K562 (cell line): ENCODE measurements around the gene CELA3B. TPM values are rescaled to one million over a fixed set of nuclear protein-coding genes. Genes with fewer than 3 reads are reported as not detected.

Source experiments
- C11orf30 ChIP-seq: fragments of 450-650 bp; IDR thresholded peaks from 2 replicates; pipeline ENCODE4 v1.6.1; 2016; ENCODE audit warnings: low read depth, mild to moderate bottlenecking
- CBFA2T3 ChIP-seq: fragments of 450-650 bp; IDR thresholded peaks from 2 replicates; pipeline ENCODE4 v1.6.1; 2017
- MYNN ChIP-seq, 2 experiments: sonication (generic); formaldehyde crosslinking in 1 of 2; IDR thresholded peaks; 2 replicates each; pipeline versions ENCODE4 v1.5.0 to v1.6.1; 2016 to 2020; ENCODE audit warnings: antibody characterized with exemption in 1 of 2, missing genetic modification reagents in 1 of 2
- NR2F6 ChIP-seq: fragments of 450-650 bp; formaldehyde crosslinking; IDR thresholded peaks from 2 replicates; pipeline ENCODE4 v1.4.0; 2020; ENCODE audit warnings: mild to moderate bottlenecking
- POLR2G ChIP-seq: fragments of 200-400 bp; formaldehyde crosslinking; IDR thresholded peaks from 2 replicates; pipeline ENCODE4 v1.6.1; 2017; ENCODE audit warnings: low read depth, mild to moderate bottlenecking, antibody characterized with exemption, low read length, moderate library complexity
- SP1 ChIP-seq: sonication (generic); formaldehyde crosslinking; IDR thresholded peaks from 2 replicates; pipeline ENCODE4 v1.8.1; 2022; ENCODE audit warnings: mild to moderate bottlenecking, missing genetic modification reagents
- SP2 ChIP-seq: IDR thresholded peaks from 2 replicates; pipeline ENCODE4 v1.6.1; 2011; ENCODE audit warnings: mild to moderate bottlenecking, low read depth, low read length, moderate library complexity; ENCODE audit not compliant: poor library complexity, severe bottlenecking; ENCODE audit errors: extremely low read depth
- SRF ChIP-seq, 2 experiments: fragments of 250-450, 450-650 bp in 1 of 2; sonication (Bioruptor Pico) in 1 of 2; sonication (generic) in 1 of 2; formaldehyde crosslinking; IDR thresholded peaks; 2 replicates each; pipeline versions ENCODE4 v1.5.0 to v1.5.1; 2020 to 2022; ENCODE audit warnings: mild to moderate bottlenecking in 1 of 2, missing genetic modification reagents in 1 of 2
- TAL1 ChIP-seq: fragments of 450-650 bp; IDR thresholded peaks from 2 replicates; pipeline ENCODE4 v1.6.1; 2016; ENCODE audit warnings: mild to moderate bottlenecking
- TEAD1 ChIP-seq, 2 experiments: fragments of 450-650 bp in 1 of 2; sonication (generic) in 1 of 2; formaldehyde crosslinking; IDR thresholded peaks; 2 replicates each; pipeline versions ENCODE4 v1.4.0 to v1.8.0; 2020 to 2022; ENCODE audit warnings: mild to moderate bottlenecking in 2 of 2, missing genetic modification reagents in 1 of 2
- ZFX ChIP-seq: sonication (generic); formaldehyde crosslinking; IDR thresholded peaks from 2 replicates; pipeline ENCODE4 v1.8.0; 2022; ENCODE audit warnings: mild to moderate bottlenecking, missing genetic modification reagents, moderate library complexity
- ZKSCAN8 ChIP-seq: fragments of 200-800 bp; sonication (Bioruptor generic); IDR thresholded peaks from 2 replicates; pipeline ENCODE4 v1.6.1; 2016; ENCODE audit warnings: missing genetic modification characterization, missing compliant biosample characterization
- ZNF354B ChIP-seq: fragments of 250-450 bp; sonication (Bioruptor Pico); IDR thresholded peaks from 2 replicates; pipeline ENCODE4 v1.4.0; 2020
- polyA plus RNA-seq, 8 experiments: library from polyadenylated mRNA; depleted of rRNA in 4 of 8; stranded (reverse) in 5 of 8; unstranded in 3 of 8; fragments of >200 nt; fragmentation: Nextera tagmentation in 2 of 8; fragmentation: Illumina TruSeq in 1 of 8; extraction: Ambion mirVana in 2 of 8; extraction: Trizol in 1 of 8; gene quantifications; 2 replicates each; pipeline versions ENCODE4 v1.2.1 to v1.2.3, GENCODE V29; 2011 to 2014; ENCODE audit warnings: inconsistent platforms in 1 of 8, missing spikeins in 1 of 8
- total RNA-seq, 7 experiments: library from RNA; depleted of rRNA in 6 of 7; stranded (reverse); fragments of >200 nt in 6 of 7; fragmentation: Illumina TruSeq in 2 of 7; extraction: Trizol in 2 of 7; gene quantifications; 2 replicates each; pipeline versions ENCODE4 v1.2.1 to v1.2.3, GENCODE V29; 2011 to 2021; ENCODE audit warnings: low replicate concordance in 1 of 7
- TF ChIP-seq, protein P1 (sequence below), 2 experiments: fragments of 450-650 bp; formaldehyde crosslinking in 1 of 2; IDR thresholded peaks; 2 replicates each; pipeline versions ENCODE4 v1.4.0 to v1.6.1; 2014 to 2020; ENCODE audit warnings: mild to moderate bottlenecking in 2 of 2, borderline replicate concordance in 1 of 2, low read depth in 1 of 2
- TF ChIP-seq, protein P2 (sequence below): sonication (generic); formaldehyde crosslinking; IDR thresholded peaks from 2 replicates; pipeline ENCODE4 v1.8.0; 2023; ENCODE audit warnings: mild to moderate bottlenecking, missing genetic modification reagents
- TF ChIP-seq, protein P3 (sequence below): fragments of 450-650 bp; IDR thresholded peaks from 2 replicates; pipeline ENCODE4 v1.6.1; 2016

CELA3B gene
- total and polyA plus RNA-seq, 9 of the 15 experiments (the other 6 are each of a cell fraction or from before 2014, with no cell fraction given) = 3.1 TPM; not detected in 8

DNA sequence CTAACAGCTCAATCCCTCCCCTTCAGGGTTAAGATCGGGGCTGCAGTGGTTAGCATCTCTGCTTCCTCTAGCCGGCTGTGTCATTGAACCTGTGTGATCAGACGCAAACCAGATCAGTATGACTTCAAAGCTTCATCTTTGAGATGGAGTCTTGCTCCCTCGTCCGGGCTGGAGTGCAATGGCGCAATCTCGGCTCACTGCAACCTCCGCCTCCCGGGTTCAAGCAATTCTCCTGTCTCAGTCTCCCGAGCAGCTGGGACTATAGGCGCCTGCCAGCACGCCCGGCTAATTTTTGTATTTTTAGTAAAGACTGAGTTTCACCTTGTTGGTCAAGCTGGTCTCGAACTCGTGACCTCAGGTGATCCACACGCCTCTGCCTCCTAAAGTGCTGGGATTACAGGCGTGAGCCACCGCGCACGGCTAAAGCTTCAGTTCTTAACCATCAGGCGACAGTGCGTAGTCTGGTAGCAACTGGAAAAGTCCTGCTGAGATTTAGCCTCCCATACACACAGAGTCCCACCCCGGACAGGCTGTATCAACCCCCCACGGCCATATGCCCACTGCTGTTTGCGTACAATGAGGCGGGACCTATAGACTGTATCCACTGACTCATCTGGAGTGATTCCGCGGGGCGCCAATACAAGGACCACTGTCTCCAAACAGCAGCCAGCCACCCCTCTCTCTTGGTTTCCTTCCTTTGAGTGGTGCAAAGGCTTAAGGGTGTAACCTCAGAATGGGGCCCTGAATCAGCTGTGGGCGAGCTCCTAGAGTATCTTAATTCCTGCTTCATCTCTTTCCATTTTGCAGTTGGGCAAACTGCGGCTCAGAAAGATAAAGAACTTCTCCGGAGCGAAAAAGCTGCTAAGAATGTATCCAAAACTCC is 47.9 kb downstream of the CELA3B start (continued):
- no peak for TF ChIP-seq SRF (CRISPR knock-in tag; IDR thresholded peaks at IDR 0.05)
- TF ChIP-seq ZKSCAN8 (CRISPR knock-in tag) = no peak
- TF ChIP-seq TAL1 = no peak; the same call in 1 of the 2 replicates
- no peak for TF ChIP-seq ZFX
- TF ChIP-seq NR2F6 (CRISPR knock-in tag) = no peak
- TF ChIP-seq SP1 = 0 out of 2 replicates have a peak, but pooled peaks have one; percentile 34
- TF ChIP-seq MYNN (IDR thresholded peaks at IDR 0.05) = no peak
- no peak for TF ChIP-seq MYNN (CRISPR knock-in tag; IDR thresholded peaks at IDR 0.05)
- no peak for TF ChIP-seq SP2
- no peak for TF ChIP-seq ZNF354B (CRISPR knock-in tag)
- TF ChIP-seq, protein P1, sequence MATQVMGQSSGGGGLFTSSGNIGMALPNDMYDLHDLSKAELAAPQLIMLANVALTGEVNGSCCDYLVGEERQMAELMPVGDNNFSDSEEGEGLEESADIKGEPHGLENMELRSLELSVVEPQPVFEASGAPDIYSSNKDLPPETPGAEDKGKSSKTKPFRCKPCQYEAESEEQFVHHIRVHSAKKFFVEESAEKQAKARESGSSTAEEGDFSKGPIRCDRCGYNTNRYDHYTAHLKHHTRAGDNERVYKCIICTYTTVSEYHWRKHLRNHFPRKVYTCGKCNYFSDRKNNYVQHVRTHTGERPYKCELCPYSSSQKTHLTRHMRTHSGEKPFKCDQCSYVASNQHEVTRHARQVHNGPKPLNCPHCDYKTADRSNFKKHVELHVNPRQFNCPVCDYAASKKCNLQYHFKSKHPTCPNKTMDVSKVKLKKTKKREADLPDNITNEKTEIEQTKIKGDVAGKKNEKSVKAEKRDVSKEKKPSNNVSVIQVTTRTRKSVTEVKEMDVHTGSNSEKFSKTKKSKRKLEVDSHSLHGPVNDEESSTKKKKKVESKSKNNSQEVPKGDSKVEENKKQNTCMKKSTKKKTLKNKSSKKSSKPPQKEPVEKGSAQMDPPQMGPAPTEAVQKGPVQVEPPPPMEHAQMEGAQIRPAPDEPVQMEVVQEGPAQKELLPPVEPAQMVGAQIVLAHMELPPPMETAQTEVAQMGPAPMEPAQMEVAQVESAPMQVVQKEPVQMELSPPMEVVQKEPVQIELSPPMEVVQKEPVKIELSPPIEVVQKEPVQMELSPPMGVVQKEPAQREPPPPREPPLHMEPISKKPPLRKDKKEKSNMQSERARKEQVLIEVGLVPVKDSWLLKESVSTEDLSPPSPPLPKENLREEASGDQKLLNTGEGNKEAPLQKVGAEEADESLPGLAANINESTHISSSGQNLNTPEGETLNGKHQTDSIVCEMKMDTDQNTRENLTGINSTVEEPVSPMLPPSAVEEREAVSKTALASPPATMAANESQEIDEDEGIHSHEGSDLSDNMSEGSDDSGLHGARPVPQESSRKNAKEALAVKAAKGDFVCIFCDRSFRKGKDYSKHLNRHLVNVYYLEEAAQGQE (IDR thresholded peaks at IDR 0.05; ENCODE audit: borderline replicate concordance) = peak; percentile 49
- TF ChIP-seq, protein P1 (CRISPR knock-in tag; IDR thresholded peaks at IDR 0.05; ENCODE audit: low read depth) = no peak
- TF ChIP-seq CBFA2T3 = no peak
- no peak for TF ChIP-seq POLR2G
- TF ChIP-seq, protein P2, sequence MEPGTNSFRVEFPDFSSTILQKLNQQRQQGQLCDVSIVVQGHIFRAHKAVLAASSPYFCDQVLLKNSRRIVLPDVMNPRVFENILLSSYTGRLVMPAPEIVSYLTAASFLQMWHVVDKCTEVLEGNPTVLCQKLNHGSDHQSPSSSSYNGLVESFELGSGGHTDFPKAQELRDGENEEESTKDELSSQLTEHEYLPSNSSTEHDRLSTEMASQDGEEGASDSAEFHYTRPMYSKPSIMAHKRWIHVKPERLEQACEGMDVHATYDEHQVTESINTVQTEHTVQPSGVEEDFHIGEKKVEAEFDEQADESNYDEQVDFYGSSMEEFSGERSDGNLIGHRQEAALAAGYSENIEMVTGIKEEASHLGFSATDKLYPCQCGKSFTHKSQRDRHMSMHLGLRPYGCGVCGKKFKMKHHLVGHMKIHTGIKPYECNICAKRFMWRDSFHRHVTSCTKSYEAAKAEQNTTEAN (CRISPR knock-in tag) = no peak
- 0 out of 4 replicates have a peak, but pooled peaks of 1 of the 2 experiments have one; percentile 41 for TF ChIP-seq TEAD1 (CRISPR knock-in tag; IDR thresholded peaks at IDR 0.05)
- TF ChIP-seq, protein P3, sequence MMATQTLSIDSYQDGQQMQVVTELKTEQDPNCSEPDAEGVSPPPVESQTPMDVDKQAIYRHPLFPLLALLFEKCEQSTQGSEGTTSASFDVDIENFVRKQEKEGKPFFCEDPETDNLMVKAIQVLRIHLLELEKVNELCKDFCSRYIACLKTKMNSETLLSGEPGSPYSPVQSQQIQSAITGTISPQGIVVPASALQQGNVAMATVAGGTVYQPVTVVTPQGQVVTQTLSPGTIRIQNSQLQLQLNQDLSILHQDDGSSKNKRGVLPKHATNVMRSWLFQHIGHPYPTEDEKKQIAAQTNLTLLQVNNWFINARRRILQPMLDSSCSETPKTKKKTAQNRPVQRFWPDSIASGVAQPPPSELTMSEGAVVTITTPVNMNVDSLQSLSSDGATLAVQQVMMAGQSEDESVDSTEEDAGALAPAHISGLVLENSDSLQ = peak; percentile 88
- no peak for TF ChIP-seq C11orf30
